Lower lobe of right lung (tissue), 2 donors: ENCODE data around the gene PDXP. TPM values are rescaled to one million over a fixed set of nuclear protein-coding genes. Genes with fewer than 3 reads are reported as not detected.

Experiments
- ATAC-seq, 2 donors: fragments of 200-7000 bp; cut with Tn5 transposase; one replicate each; pipeline ENCODE4 v1.9.1; 2020 to 2022; ENCODE audit warnings: mild to moderate bottlenecking in 2 of 2, moderate library complexity in 2 of 2
- DNase-seq: peaks from one replicate; pipeline ENCODE4 v3.0.0-alpha.2; 2020
- H3K27ac ChIP-seq: fragments of 200-600 bp; one replicate; pipeline ENCODE4 v1.8.0; 2022
- H3K27me3 ChIP-seq: fragments of 200-600 bp; one replicate; pipeline ENCODE4 v1.8.0; 2022; ENCODE audit warnings: low read depth
- H3K36me3 ChIP-seq: fragments of 200-600 bp; one replicate; pipeline ENCODE4 v1.8.0; 2022; ENCODE audit warnings: mild to moderate bottlenecking
- H3K4me1 ChIP-seq: fragments of 200-600 bp; one replicate; pipeline ENCODE4 v1.8.0; 2022
- H3K4me3 ChIP-seq: fragments of 200-600 bp; one replicate; pipeline ENCODE4 v1.8.0; 2022; ENCODE audit warnings: mild to moderate bottlenecking
- H3K9me3 ChIP-seq: fragments of 200-600 bp; one replicate; pipeline ENCODE4 v1.8.0; 2022
- CTCF ChIP-seq: fragments of 200-600 bp; IDR thresholded peaks from one replicate; pipeline ENCODE4 v1.8.0; 2022; ENCODE audit warnings: antibody characterized with exemption, mild to moderate bottlenecking
- intact Hi-C: fragments of 100-400 bp; cut with DNase I; formaldehyde crosslinking; loops from one replicate; pipeline ENCODE4 v1.11.0; 2022
- total RNA-seq: library from RNA; stranded (reverse); fragmentation: NEBNext Ultra II Directional; extraction: Animal tissue kit (Norgen Biotek cat#: 25700); gene quantifications from one replicate; pipeline ENCODE4 v1.2.1, GENCODE V29; 2021
- donor health status: DM: no; HTN: yes; CAD: no; lungs with severe emphysema.

The PDXP gene
- total RNA-seq, 1 donor from 2014 or later: 3.9 TPM

GRCh38 chr22:37696657-37697537 lies 38.4 kb downstream of the PDXP start, which contains the start of gene TRIOBP:
Gene TRIOBP (plus strand): TSS chr22:37697048. CDS start chr22:37701366, 4,318 bp downstream.
- peak; percentile 97 for DNase-seq
- intact Hi-C loops: no loop called here
- ATAC-seq: peak; percentile 97 to 99
- Histone ChIP-seq H3K27ac (no peak within 1 kb of the TSS), H3K36me3 (peaks cover 28% of the 10 kb centered on the region), H3K4me1 (peaks cover 16% of the 10 kb centered on the region), H3K27me3 (no peaks in the 10 kb centered on the region), H3K4me3 (peak within 1 kb of the TSS; percentile 30), H3K9me3 (no peaks in the 10 kb centered on the region)
- TF ChIP-seq CTCF: peak; percentile 50

GRCh38 chr22:37697538-37697835 lies 39.0 kb downstream of the PDXP start:
- no peak overlapping the region for H3K4me3 ChIP-seq
- H3K27ac ChIP-seq: no peak overlapping the region
- intact Hi-C loops: no loop called here
- no peak for TF ChIP-seq CTCF
- H3K9me3 ChIP-seq: no peaks in the 10 kb centered on the region
- ATAC-seq: no peak
- H3K36me3 ChIP-seq: peaks cover 22% of the 10 kb centered on the region
- H3K27me3 ChIP-seq: no peaks in the 10 kb centered on the region
- no peak for DNase-seq
- peaks cover 19% of the 10 kb centered on the region for H3K4me1 ChIP-seq

- no peak overlapping the region for H3K4me3 ChIP-seq
- no peak overlapping the region for H3K27ac ChIP-seq
- H3K27me3 ChIP-seq: no peaks in the 10 kb centered on the region
- no peak for ATAC-seq
- no peak for TF ChIP-seq CTCF
- no peaks in the 10 kb centered on the region for H3K9me3 ChIP-seq
- intact Hi-C loops: no loop called here
- DNase-seq: no peak
- H3K4me1 ChIP-seq: peaks cover 14% of the 10 kb centered on the region
- no peaks in the 10 kb centered on the region for H3K36me3 ChIP-seq
These were observed 42.7 kb downstream of the PDXP start for GRCh38 chr22:37701141-37701786.

- intact Hi-C loops: no loop called here
- no peak for TF ChIP-seq CTCF
- H3K4me3 ChIP-seq: no peak overlapping the region
- no peak for DNase-seq
- H3K27ac ChIP-seq: no peak overlapping the region
- H3K27me3 ChIP-seq: no peaks in the 10 kb centered on the region
- H3K9me3 ChIP-seq: no peaks in the 10 kb centered on the region
- H3K4me1 ChIP-seq: peaks cover 9% of the 10 kb centered on the region
- no peak for ATAC-seq
- H3K36me3 ChIP-seq: no peaks in the 10 kb centered on the region
These were observed 45.4 kb downstream of the PDXP start for GRCh38 chr22:37703906-37704305.

- no peaks in the 10 kb centered on the region for H3K36me3 ChIP-seq
- intact Hi-C loops: no loop called here
- peaks cover 12% of the 10 kb centered on the region for H3K4me1 ChIP-seq
- ATAC-seq: no peak
- no peaks in the 10 kb centered on the region for H3K27me3 ChIP-seq
- no peaks in the 10 kb centered on the region for H3K9me3 ChIP-seq
- no peak overlapping the region for H3K4me3 ChIP-seq
- no peak for TF ChIP-seq CTCF
- H3K27ac ChIP-seq: no peak overlapping the region
- DNase-seq: no peak
These were observed 46.1 kb downstream of the PDXP start for GRCh38 chr22:37704645-37705044.
